OCI-LY1 (cell line): ENCODE results near the gene NGF.

Experiments used
- H2AFZ ChIP-seq: fragments of 200-600 bp; sonication (generic), shearing (Covaris generic); 2 replicates; pipeline ENCODE4 v1.6.0; 2014; ENCODE audit warnings: antibody characterized with exemption, mild to moderate bottlenecking, low read length
- H3F3A ChIP-seq: fragments of 200-600 bp; sonication (generic), shearing (Covaris generic); 2 replicates; pipeline ENCODE4 v1.6.0; 2014; ENCODE audit warnings: mild to moderate bottlenecking, antibody characterized with exemption, low read length, moderate library complexity; ENCODE audit not compliant: insufficient read depth
- H3K27ac ChIP-seq: fragments of 200-600 bp; sonication (generic); 2 replicates; pipeline ENCODE4 v1.5.1; 2014; ENCODE audit warnings: low read length, mixed run types, mild to moderate bottlenecking, low read depth; ENCODE audit not compliant: poor library complexity, severe bottlenecking
- H3K27me3 ChIP-seq: fragments of 200-600 bp; sonication (generic); 2 replicates; pipeline ENCODE4 v1.6.0; 2014; ENCODE audit warnings: antibody characterized with exemption, mild to moderate bottlenecking, low read length, moderate library complexity; ENCODE audit not compliant: insufficient read depth
- H3K36me3 ChIP-seq: fragments of 200-600 bp; sonication (generic); 2 replicates; pipeline ENCODE4 v1.6.1; 2014; ENCODE audit warnings: mild to moderate bottlenecking, antibody characterized with exemption, low read length, moderate library complexity, mixed read lengths; ENCODE audit not compliant: insufficient read depth
- H3K4me1 ChIP-seq: fragments of 200-600 bp; sonication (generic); 2 replicates; pipeline ENCODE4 v1.5.1; 2014; ENCODE audit warnings: mild to moderate bottlenecking, low read length, moderate library complexity; ENCODE audit not compliant: insufficient read depth, severe bottlenecking
- H3K4me2 ChIP-seq: fragments of 200-600 bp; sonication (generic), shearing (Covaris generic); 2 replicates; pipeline ENCODE4 v1.6.1; 2014; ENCODE audit warnings: low read length
- H3K4me3 ChIP-seq: fragments of 200-600 bp; sonication (generic); 2 replicates; pipeline ENCODE4 v1.5.1; 2014; ENCODE audit warnings: low read length, low read depth, mild to moderate bottlenecking, mixed read lengths; ENCODE audit not compliant: poor library complexity, severe bottlenecking
- H3K79me2 ChIP-seq: fragments of 200-600 bp; shearing (Covaris generic); 2 replicates; pipeline ENCODE4 v1.6.1; 2016; ENCODE audit warnings: mixed run types, low read length, mixed read lengths; ENCODE audit not compliant: insufficient read depth
- H3K9ac ChIP-seq: fragments of 200-600 bp; sonication (generic), shearing (Covaris generic); 2 replicates; pipeline ENCODE4 v1.6.1; 2014; ENCODE audit warnings: mild to moderate bottlenecking, low read length, mixed read lengths
- H3K9me2 ChIP-seq: fragments of 200-600 bp; sonication (generic), shearing (Covaris generic); 2 replicates; pipeline ENCODE4 v1.6.1; 2014; ENCODE audit warnings: low read depth, mild to moderate bottlenecking, low read length, mixed read lengths
- H3K9me3 ChIP-seq: fragments of 200-600 bp; shearing (Covaris generic); 2 replicates; pipeline ENCODE4 v1.6.1; 2014; ENCODE audit warnings: low read length, mixed read lengths
- H4K20me1 ChIP-seq: fragments of 200-600 bp; sonication (generic), shearing (Covaris generic); 2 replicates; pipeline ENCODE4 v1.6.0; 2016; ENCODE audit warnings: mild to moderate bottlenecking, low read length; ENCODE audit not compliant: insufficient read depth
- EZH2 ChIP-seq: fragments of 200-600 bp; sonication (generic), shearing (Covaris generic); IDR thresholded peaks from 2 replicates; pipeline ENCODE4 v1.8.0; 2017; ENCODE audit warnings: borderline replicate concordance, mixed run types, mild to moderate bottlenecking, antibody characterized with exemption, low read length, moderate library complexity, mixed read lengths
- TF ChIP-seq, protein P1 (sequence below): fragments of 200-600 bp; sonication (generic), shearing (Covaris generic); IDR thresholded peaks from 2 replicates; pipeline ENCODE4 v1.5.1; 2017; ENCODE audit warnings: mild to moderate bottlenecking, antibody characterized with exemption, low read length, moderate library complexity, mixed read lengths

The NGF gene

DNA sequence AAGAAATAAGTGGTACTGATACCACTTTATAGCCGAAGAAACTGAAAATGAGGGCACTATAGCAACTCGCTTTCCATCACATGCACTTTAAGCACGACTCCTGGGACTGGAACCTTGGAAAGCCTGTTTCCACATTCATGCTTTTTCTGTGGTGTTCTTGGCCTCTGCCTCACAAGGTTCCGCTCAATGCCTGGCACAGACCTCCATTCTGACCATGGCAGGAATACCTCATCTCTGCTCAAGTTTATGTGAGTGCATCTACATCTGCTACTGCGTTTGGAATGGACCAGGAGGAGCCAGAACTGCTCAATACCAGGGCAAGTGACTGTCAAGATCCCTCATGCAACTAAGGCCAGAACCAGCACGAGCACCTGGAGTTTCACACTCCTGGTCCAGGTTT lies 11.6 kb downstream of the NGF start:
- H2AFZ ChIP-seq, result no peak overlapping the region
- no peak overlapping the region for H3K4me2 ChIP-seq
- no peaks in the 10 kb centered on the region for H3K9me3 ChIP-seq
- H3K9ac ChIP-seq, result no peak overlapping the region
- H3K9me2 ChIP-seq, result no peaks in the 10 kb centered on the region
- no peaks in the 10 kb centered on the region for H3K36me3 ChIP-seq
- H3K4me3 ChIP-seq, result no peak overlapping the region
- no peaks in the 10 kb centered on the region for H3K4me1 ChIP-seq
- H3K27ac ChIP-seq, result no peak overlapping the region
- H3K79me2 ChIP-seq, result no peaks in the 10 kb centered on the region
- H3F3A ChIP-seq, result no peaks in the 10 kb centered on the region
- TF ChIP-seq, protein P1, sequence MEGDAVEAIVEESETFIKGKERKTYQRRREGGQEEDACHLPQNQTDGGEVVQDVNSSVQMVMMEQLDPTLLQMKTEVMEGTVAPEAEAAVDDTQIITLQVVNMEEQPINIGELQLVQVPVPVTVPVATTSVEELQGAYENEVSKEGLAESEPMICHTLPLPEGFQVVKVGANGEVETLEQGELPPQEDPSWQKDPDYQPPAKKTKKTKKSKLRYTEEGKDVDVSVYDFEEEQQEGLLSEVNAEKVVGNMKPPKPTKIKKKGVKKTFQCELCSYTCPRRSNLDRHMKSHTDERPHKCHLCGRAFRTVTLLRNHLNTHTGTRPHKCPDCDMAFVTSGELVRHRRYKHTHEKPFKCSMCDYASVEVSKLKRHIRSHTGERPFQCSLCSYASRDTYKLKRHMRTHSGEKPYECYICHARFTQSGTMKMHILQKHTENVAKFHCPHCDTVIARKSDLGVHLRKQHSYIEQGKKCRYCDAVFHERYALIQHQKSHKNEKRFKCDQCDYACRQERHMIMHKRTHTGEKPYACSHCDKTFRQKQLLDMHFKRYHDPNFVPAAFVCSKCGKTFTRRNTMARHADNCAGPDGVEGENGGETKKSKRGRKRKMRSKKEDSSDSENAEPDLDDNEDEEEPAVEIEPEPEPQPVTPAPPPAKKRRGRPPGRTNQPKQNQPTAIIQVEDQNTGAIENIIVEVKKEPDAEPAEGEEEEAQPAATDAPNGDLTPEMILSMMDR, result no peak
- no peak for TF ChIP-seq EZH2
- no peaks in the 10 kb centered on the region for H3K27me3 ChIP-seq
- H4K20me1 ChIP-seq, result no peaks in the 10 kb centered on the region

DNA sequence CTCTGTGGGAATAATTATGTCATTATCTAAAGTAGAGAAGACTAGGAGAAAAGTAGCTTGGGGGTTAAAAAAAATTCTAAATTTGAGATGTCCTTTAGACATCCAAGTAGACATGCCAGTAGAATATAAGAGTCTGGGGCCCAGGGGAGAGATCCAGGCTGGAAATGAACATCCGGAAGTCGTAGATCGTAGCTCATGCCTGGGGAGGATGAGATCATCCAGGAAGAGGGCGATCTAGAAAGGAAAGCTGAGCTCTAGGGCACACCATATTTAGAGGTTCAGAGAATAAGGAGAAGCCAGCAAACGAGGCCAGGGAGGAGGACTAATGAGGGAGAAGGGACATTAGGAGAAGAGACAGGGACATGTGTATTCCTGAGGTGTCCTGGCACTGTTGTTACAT lies 12.2 kb downstream of the NGF start:
- Histone ChIP-seq H3K9me2 (no peaks in the 10 kb centered on the region), H4K20me1 (no peaks in the 10 kb centered on the region), H3K27ac (no peak overlapping the region)

DNA sequence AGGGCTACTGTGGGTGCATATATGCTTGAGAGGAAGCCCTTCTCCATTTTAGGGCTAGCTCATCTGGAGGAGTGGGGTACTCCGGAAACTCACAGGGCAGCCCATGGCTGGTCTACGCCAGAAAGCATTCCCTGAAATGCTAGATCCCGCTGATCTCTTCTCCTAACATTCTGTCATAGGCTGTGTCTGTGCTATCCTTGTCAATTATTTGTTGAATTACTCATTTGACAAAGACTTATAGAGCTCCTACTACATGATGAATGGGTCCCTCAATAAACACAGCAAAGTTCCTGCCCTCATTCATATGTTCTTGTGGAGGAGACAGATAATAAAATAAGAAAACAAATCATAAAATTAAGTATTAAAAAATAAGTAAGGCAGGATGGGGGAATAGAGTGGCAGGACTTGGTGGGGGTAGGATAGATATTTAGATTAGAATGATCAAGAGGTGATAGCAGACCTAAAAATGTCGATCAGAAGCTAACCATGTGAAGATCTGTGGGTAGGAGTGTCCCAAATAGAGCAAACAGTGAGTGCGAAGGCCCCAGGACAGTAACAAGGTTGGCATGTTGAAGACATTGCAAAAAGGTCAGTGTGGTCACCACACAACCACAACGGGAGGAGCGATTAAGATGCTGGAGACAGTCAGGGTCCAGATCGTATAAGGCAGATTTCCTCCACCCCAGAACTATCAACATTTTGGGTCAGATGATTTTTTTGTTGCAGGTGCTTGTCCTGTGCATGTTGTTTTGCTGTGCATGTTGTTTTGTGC lies 13.2 kb downstream of the NGF start:
- Histone ChIP-seq H3F3A (no peaks in the 10 kb centered on the region), H3K27ac (no peak overlapping the region), H3K4me2 (no peak overlapping the region), H3K4me3 (no peak overlapping the region), H4K20me1 (no peaks in the 10 kb centered on the region), H2AFZ (no peak overlapping the region), H3K9me2 (no peaks in the 10 kb centered on the region), H3K4me1 (no peaks in the 10 kb centered on the region), H3K27me3 (no peaks in the 10 kb centered on the region), H3K79me2 (no peaks in the 10 kb centered on the region), H3K9me3 (no peaks in the 10 kb centered on the region), H3K36me3 (no peaks in the 10 kb centered on the region), H3K9ac (no peak overlapping the region)
- TF ChIP-seq, protein P1, result no peak
- no peak for TF ChIP-seq EZH2

More for the DNA sequence above, 12.2 kb downstream of the NGF start:
- Histone ChIP-seq H3K9ac (no peak overlapping the region), H3K9me3 (no peaks in the 10 kb centered on the region), H3K36me3 (no peaks in the 10 kb centered on the region), H3K4me1 (no peaks in the 10 kb centered on the region), H3K4me2 (no peak overlapping the region), H2AFZ (no peak overlapping the region), H3K4me3 (no peak overlapping the region), H3K79me2 (no peaks in the 10 kb centered on the region), H3F3A (no peaks in the 10 kb centered on the region), H3K27me3 (no peaks in the 10 kb centered on the region)
- TF ChIP-seq EZH2, result no peak

DNA sequence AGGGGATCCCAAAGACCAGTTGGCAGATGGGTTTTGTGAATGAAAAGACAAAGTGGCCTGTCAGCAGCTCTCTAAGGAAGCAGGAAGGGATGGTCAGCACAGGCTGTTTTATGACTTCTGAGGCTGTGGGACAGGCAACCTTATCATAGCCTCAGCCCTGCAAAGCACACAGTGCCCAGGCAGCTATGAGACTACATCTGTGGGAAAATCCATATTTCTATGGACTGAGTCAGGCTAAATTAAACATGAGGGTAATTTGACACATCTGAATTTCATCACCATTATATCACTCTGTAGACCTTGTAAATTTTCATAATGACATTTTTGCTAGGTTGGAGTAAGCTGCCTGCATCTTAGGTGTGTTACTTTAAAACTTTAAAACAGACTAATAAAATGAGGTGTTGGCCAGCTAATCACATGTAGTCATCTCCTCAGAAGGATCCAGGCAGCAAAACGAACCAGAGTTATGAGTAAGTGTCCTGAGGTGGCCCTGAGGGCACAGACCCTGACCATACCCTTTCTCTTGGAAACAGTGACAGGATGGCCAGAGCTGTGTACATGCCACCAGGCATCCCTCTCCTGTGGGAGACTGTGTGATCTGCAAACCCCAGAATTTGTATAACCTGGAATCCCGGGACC lies 14.6 kb downstream of the NGF start:
- Histone ChIP-seq H3K4me1 (no peaks in the 10 kb centered on the region), H3K9me3 (no peaks in the 10 kb centered on the region), H3K79me2 (no peaks in the 10 kb centered on the region), H4K20me1 (no peaks in the 10 kb centered on the region), H3K27ac (no peak overlapping the region), H3F3A (no peaks in the 10 kb centered on the region), H3K27me3 (no peaks in the 10 kb centered on the region), H3K4me3 (no peak overlapping the region), H3K9ac (no peak overlapping the region), H2AFZ (no peak overlapping the region), H3K4me2 (no peak overlapping the region), H3K9me2 (no peaks in the 10 kb centered on the region), H3K36me3 (no peaks in the 10 kb centered on the region)
- no peak for TF ChIP-seq EZH2
- TF ChIP-seq, protein P1, result no peak
